LNCAP (cell line): ENCODE data around the gene CAMKMT.

Experiments used
- CTCF ChIP-seq: fragments of 450-650 bp; IDR thresholded peaks from 2 replicates; pipeline ENCODE4 v1.5.1; 2017; ENCODE audit warnings: mild to moderate bottlenecking

CAMKMT gene

GRCh38 chr2:44707945-44708660 lies 346.4 kb downstream of the CAMKMT start:
- no peak for TF ChIP-seq CTCF

- no peak for TF ChIP-seq CTCF
Measured at GRCh38 chr2:44708661-44709000, 346.9 kb downstream of the CAMKMT start.

GRCh38 chr2:44713170-44713569 lies 351.4 kb downstream of the CAMKMT start:
- TF ChIP-seq CTCF, result no peak

GRCh38 chr2:44715671-44716081 lies 353.9 kb downstream of the CAMKMT start:
- TF ChIP-seq CTCF, result 0 out of 2 replicates have a peak, but pooled peaks have one; percentile 17

GRCh38 chr2:44716131-44716530 lies 354.4 kb downstream of the CAMKMT start:
- TF ChIP-seq CTCF, result no peak

GRCh38 chr2:44718431-44718830 lies 356.7 kb downstream of the CAMKMT start:
- TF ChIP-seq CTCF, result no peak

GRCh38 chr2:44719562-44719961 lies 357.8 kb downstream of the CAMKMT start:
- no peak for TF ChIP-seq CTCF
